ENCODE measurements around the gene ADCY7.
A peak's percentile ranks its signal among the peaks of the same experiment; 100 is the strongest.
"Not testable (repeated sequence)": the region's sequence is repeated elsewhere in the genome, so short reads cannot be mapped to it uniquely, and the experiment has no call there.

ADCY7 gene

DNA sequence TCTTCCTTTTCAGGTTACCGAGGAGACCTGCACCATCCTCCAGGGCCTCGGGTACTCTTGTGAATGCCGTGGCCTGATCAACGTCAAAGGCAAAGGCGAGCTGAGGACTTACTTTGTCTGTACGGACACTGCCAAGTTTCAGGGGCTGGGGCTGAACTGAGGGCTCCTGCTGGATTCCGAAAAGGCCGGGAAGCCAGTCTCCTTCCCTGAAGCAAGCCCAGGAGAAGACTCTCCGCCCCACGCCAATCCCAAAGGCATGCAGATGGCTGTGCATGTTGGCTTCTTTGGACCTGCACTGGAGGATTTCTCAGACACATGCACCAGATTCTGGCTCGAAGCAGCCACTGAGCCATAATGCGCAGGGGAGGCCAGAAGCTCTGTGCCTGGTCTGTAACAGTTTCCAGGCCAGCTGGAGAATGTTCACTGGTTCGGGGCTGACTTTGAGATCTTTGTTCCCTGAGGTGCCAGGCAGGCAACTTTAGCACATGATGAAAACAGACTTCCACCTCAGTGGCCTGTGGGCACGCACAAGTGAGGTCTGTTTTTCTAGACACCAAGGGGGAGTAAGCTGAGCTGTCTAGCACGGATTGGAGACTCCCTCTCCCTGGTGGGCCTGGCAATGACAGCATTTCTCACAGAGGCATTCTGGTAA, 49.1 kb downstream of the ADCY7 start:
- no peak for DNase-seq

DNA sequence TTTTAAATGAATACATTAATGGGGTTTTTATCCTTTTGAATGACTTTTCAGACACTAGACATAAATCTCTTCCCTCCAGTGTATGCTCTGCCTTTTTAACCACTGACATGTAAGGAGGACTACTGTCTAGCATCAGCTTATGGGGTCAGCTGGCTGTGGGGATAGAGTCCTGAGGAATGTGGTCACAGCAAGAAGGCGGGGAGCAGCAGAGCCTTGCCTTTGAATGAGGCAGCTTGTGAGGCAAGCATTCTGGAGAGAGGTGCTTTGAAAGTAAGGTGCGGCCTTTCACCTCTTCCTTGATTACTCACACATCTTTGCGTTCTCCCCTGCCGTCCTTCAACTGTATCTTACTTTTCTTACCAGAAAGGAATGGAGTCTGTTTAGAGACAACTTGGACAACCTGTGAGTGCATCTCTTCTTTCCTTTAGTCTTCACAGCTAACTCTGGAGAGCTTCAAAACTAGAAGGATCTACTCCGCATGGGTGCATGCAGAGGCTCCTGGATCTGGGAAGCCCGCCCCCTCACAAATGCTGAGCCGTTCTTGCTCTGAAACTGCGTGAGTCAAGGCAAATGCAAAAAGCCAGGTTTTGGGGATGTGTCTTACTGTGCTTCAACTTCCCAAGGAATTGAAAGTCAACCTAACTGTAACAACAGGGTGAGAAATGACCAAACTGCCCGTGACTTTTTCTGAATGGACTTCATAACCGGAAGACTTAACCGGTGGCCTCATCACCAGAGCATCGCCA, 49.9 kb downstream of the ADCY7 start:
- no peak for DNase-seq

DNA sequence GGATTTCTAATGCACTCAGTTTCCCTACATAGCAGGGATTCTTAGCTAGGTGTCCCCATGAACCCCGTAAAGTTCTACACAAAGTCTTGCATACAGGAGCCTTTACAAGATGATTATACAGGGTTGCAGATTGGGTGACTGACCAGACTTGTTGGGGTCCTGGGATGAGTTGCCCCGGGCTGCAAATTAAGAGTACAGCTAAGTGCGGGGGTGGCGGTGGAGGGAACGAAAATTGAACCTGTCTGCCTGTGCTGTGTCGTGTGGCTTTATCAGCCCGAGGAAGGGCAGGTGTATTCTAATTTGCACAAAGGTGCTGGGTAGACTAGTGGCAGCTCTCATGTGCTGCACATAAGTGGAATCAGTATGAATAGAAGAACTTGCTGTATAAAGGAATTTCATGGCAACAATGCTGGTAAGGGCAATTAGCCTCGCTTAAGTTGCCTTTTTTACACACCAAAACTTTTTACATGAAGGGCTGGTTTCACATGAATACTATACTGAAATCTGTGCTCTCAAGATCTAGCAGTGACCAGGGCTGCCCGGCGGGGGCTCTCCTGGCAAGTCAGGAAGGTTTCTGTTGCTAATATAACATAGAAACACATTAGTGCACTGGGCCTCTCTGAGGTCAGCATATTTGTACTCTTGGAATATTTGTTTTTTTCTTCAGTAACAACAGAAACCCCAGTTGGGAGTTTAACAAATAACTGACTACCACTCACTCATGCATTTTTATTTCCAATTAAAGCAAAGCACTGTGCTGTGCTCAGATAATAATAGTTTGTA, 50.7 kb downstream of the ADCY7 start:
- no peak for DNase-seq

DNA sequence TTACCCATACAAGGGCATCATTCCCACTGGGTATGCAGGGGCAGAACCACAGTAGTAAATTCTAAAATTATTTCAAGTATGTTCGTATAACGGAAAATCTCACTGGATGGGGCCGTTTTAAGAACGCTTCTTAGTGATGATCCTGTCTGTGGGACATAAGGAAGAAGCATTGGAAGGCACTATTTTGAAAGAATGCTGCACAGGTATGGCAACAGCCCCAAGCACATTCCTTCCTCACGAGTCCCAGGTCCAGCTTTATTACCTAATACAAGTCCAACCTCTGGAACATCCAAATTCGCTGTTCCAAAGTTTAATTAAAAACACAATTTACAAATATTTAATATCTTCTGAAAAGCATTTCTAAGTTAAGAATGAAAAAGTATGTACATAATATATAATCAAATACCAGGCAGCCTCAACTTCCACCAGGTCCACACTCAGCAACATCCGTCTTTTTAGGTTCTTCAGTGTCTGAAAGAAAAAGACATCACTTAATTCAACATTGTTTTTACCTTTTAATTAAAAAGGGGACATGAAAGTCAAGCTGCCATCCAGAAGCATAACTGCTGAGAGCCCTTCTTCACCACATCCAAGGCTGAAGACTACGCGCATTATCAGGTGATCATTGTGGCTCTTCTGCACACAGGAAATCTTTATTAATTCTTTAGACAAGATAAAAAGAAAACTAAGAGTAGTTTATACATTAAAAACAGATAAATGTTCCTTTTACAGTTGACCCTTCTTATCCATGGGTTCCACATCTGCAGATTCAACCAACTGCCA, 52.6 kb downstream of the ADCY7 start:
- DNase-seq, result no peak

DNA sequence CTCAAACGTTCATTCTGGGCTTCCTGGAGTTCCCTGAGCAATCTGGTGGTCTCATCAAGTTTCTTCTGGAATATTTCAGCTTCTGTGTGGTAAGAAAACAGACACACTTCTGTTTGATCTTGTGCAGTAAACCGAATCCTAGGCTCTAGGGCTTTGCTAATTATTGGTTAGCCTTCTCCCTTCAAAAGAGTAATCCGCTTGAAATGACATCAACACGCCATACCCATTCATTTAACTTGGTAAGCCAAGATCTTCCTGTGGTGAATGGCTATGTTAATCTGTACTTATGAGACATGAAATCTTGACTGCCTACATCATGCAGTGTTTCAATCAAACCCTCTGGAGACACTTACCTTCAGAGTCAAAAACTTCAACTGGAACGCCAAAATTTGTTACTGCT, 54.0 kb downstream of the ADCY7 start:
- no peak for DNase-seq

DNA sequence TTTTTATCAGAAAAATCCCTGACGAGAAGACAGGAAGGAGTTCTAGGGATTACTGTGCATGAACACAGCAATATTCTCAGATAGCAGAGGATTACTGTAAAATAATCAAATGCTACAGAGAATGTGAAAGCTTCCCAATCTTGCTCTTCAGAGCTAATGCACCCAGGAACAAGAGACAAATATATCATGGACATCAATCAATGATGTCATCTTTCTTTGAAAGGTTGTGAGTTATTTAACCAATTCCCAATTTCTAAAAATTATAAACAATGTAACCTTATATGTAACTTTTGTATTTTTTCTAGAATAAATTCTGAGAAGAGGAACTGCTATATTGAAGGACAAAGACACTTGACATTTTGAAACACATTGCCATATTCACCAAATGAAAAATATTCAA, 56.0 kb downstream of the ADCY7 start:
- no peak for DNase-seq

DNA sequence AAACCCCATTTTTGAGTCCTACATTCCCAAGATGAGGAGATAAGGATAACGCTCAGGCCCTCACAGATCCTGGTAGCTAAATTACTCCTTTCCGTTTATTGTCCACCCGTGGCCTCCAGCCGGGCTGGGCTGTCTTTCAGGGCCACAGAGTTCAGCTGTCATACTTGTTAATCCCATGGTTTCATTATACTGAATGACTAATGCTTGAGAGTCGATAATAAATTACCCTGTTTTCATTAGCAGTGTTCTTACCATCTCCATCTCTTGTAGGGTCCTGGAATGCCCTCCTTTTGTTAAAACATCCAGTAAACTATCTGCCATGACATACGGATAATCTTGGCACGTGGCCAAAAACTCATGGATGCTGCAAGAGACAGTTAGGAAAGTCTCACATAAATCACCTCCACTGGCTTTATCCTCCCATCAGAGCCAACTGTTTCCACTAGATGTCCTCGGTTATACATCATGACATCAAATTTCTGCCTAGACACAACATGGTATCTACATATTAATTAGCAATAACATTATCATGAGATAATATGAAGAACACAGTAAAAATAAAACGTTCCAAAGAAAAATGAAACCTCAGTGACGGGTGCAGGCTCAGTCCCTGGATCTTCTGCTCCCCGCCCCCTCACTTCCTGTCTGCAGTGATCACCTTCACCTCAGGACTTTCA, 57.1 kb downstream of the ADCY7 start:
- DNase-seq, result peak; percentile 22

DNA sequence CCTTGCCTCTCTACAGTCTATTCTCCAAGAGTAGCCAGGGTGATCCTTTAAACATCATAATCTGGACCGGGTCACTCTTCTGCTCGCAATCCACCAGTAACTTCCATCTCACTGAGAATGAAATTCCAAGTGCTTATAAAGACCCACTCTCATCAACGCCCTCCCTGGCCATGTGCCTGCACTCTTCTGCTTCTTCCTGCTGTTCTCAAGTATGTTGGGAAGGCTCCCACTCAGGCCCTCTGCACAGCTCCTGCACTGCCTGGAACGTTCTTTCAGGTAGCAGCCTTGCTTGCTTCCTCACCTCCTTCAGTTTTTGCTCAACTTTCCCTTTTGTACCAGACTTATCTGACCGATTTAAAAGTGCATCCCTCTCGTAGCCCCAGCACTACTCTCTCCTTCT, 58.0 kb downstream of the ADCY7 start:
- no peak for DNase-seq

DNA sequence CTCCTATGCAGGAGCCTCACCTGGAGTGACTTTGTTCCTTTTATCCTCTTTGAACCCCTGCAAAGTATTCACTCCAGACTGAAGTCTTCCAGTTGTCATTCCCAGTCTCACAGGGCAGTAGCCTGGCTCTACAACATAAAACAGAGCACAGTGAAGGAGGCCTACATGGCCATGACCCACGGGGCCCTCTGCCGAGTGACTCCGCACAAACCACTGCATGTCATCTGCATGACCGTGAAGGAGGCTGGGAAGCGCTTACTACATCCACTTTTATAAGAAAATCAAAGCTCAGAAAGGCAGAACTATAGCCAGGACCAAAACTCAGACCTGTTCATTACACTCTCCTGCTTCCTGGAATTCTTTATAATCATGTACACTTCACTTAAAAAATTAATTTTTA, 59.9 kb downstream of the ADCY7 start:
- no peak for DNase-seq

DNA sequence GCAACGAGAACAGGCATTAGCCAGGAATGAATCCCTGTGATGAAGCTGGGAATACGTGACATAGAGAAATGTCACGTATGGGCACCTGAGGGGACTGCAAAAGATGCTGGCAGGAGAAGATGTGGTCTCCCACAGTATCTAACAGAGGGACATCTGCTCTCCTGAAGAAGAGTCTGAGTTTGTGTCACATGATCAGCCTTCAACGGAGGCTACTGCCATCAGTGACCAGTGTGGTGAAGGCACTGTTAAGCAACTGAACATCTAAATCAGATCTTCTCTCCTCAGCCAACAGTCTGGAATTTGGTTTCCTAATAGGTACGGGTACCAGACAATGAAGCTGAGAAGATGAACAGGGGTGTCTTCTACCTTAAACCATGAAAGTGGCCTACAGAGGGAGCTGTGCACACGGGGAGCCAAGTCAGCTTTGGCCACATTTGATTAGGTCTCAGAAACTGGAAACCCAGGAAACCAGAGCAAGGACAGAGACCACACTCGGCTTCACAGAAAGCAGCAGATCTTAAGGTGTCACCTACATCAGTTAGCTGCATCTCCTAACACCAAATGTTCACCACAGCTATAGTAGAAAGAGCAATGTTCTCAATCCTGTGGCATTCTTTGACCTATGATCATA, 60.6 kb downstream of the ADCY7 start:
- peak; percentile 40 for DNase-seq

DNA sequence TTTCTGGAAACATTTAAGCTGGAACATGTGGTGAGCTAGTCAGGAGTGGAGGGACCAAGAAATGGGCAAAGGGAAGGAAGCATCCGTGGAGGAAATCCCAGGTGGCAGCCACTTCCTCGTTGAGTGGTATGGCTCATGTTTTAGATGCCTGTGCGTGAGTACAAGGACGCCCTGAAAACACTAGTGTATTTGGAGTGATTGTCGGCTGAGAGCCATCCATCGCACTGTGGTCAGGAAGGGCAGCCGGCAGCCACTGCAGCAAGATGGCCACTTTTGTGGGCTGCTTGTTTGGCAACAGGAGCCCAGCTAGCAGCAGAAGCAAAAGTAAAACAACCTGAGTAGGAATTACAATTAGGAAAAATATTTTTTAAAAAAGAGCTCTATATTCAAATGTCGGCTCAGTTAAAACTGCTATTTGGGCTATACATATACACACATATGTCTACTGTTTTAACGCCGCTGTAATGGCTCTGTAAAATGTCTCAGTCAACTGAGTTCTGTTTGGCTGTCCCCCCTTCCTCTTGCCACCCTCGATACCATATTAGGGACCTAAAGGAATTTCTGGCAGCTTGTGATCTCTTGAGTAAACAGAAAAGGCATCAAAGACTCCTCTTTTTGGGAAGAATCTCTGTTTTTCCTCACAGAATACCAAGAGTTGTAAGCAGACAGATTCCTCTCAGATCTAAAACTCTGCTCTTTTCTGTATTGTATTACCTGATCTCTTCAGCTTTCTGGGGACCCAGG, 63.3 kb downstream of the ADCY7 start:
- DNase-seq, result no peak

DNA sequence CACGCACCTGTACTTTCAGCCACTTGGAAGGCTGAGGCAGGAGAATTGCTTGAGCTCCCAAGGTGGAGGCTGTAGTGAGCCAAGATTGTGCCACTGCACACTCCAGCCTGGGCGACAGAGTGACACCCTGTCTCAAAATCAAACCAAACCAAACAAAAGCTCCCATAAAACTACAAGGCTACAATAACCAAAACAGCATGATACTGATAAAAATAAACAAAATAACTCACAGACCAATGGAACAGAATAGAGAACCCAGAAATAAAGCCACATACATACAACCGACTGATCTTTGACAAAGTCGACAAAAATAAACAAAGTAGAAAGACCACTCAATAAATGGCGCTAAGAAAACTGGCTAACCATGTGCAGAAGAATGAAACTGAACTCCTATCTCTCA, 65.2 kb downstream of the ADCY7 start:
- no peak for DNase-seq

DNA sequence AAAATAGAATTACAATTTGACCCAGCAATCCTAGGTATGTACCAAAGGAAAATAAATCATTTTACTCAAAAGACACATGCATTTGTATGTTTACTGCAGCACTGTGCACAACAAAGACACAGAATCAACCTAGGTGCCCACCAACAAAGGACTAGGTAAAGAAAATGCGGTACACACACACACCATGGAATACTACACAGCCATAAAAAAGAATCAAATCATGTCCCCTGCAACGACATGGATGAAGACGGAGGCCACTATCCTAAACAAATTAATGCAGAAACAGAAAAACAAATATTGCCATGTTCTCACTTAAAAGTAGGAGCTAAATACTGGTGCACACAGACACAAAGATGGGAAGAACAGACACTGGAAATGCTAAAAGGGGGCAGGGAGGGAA, 66.2 kb downstream of the ADCY7 start:
- DNase-seq, result no peak

DNA sequence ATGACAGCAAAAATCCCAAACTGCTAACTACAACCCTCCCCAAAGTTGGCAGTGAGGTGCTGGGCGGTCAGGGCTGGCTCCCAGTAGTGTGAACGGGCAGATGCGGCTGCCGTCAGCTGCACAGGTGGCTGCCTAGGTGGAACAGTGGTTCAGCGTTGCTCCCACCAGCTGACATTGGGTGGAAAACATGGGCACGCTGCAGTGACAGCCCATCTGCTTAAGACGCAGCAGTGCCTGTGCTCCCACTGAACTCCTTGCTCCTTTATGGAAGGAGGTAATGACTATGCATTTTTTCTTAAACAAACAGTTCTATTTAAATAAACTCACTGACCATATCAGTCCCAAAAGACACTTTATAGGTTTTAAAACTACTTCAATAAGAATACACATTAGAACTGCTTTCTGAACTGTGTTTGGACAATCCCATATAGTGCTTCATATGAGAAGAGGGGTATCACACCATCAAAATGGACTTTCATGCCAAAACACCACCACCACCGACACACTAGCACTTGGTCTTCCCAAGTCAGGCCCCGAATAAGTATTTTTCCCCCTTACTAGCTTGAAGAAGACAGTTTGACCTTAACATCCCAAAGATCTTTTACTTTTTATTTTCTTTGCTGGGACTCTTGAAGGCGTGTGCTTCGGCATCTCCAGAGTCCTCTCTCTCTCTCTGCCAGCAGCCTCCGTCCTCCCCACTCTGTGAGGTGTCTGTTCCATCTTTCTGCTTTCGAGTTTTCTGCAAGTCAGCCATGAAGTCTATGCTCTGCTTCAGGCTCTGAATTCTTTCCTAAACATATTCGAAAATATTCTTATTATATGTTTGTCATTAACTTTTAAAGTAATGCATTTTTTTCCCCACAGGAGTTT, 68.0 kb downstream of the ADCY7 start:
- no peak for DNase-seq

DNA sequence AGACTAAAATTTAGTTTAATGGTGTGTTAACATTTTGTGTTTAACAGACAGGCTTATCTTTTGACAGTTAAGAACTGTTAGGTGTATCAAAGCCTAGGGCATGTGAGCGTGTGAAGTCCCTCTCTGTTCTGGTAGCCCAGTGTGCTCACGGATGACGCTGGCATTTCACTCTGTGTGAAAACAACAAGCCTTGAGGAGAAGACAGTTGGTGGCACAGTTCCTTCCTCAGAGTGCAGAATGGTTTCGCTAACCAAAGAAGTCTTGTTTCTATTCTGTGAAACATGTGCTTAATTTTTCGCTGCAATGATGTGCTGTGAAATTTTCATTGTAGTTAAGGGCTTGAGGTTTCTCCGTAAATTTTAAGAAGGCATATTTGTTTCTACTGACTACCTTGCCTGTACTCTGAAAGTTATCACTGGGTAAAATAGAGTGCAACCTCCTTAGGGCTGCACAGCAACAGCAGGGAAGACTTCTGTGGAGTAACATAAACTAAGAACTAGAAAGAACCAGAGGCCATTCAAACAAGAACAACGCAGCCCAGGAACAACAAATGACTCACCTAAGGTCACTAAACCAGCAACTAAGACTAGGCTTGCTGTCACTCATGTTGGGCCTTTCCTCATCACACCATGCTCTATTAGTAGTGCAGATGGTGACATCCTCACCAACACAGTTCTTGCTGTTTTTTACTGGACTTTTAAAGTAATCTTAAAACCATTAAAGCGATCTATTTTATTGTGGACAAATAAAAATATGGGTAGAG, 69.0 kb downstream of the ADCY7 start:
- peak; percentile 24 for DNase-seq

DNA sequence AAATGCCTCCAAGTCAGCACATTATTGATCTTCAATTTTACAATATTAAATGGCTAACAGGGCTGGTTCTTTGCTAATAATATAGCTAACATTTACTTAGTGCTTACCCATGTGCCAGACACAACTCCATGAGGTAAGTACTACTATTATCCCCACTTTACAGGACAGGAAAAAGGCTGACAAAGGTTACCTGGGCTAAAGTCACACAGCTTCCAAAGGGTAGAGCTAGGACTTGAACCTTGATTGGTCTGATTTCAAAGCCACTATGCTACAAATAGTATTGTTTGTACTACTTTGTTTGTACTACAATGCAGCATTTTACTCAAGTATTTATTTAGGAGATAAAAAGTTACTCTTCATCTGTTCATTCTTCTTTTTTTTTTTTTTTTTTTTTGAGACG, 70.5 kb downstream of the ADCY7 start:
- DNase-seq, result no peak

DNA sequence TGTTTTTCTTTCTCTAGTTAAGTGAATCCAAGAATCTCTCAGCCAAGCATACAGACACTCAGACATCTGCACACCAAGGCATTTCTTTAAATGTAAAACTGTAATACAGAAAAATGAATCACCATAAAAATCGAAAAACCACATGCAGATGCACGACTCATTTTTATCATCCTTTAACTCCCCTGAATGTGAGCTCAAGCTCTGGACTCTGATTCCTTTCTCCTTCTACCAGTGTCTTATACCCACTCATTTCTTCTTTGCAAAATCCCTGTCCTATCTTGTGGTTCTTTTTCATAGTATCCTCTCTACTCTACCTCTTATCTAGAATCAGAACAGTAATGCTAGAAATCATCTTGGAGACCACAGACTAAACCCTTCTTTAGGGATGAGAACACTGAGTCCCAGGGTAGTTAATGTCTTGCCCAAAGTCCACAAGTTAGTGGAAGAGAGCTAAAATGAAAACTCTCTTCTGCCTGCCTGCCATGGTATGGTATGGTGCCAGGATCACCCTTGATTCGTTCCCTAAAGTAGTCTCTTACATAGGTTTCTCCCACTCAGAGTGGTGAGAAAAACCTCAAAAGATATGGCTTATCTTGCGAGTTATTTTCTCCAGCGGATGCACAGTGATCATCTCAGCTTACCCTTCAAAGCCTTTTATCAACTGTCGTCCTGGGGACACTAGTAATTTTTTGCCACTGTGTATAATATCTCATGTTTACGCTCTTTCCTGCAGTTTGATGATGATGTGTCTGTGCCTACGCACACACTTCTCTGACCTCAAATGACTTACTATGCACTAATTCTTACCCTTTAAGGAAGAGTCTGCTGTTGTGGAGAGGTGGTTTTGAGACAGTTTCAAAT, 72.2 kb downstream of the ADCY7 start:
- no peak for DNase-seq

DNA sequence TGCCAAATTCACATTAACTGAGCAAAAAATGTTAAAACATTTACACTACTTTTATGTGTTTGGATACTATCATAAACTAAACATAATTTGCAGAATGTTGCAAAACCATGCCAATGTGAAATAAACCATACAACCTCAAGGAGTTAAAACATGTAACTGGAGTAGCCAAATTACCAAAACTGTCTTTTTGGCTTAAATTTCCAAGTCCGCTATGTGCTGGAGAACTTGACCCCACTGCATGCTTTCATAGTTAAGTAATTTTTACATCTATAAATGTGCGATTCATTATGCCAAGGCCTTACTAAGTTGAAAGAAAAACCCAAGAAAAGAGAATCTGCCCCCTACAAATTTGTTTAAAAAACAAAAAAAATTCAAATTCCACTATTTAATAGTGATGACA, 74.2 kb downstream of the ADCY7 start:
- no peak for DNase-seq

DNA sequence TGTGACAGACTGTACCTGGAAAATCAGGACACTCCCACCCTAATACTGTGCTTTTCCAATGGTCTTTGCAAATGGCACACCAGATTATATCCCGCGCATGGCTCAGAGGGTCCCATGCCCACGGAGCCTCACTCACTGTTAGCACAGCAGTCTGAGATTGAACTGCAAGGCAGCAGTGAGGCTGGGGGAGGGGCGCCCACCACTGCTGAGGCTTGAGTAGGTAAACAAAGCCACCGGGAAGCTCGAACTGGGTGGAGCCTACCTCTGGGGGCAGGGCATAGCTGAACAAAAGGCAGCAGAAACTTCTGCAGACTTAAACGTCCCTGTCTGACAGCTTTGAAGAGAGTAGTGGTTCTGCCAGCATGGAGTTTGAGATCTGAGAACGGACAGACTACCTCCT, 77.2 kb downstream of the ADCY7 start:
- DNase-seq, result not testable (repeated sequence)
